AG08395 (cell line): ENCODE measurements around the gene PRR3.
A peak's percentile ranks its signal among the peaks of the same experiment; 100 is the strongest.

Source experiments
- DNase-seq: peaks from one replicate; pipeline ENCODE4 v3.0.0; 2012; ENCODE audit warnings: mixed read lengths, low spot score

Gene PRR3

DNA sequence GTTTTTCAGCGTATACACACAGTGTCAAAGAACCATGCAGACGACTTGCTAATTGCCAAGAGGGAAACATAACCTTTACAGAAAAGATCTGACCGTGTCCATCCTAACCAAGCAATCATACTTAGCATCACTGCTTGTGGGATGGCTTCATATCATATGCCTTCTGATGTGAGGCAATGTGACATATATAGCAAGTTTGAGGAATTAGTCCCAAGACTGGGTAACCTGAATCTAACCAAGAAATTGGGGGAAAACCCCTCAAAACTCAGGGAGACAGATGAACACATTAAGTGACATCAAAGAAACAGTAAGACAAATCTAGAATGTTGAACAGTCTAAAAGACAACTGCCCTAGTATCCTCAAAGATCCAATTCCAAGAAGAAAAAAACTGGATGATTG is 19.2 kb upstream of the PRR3 start:
- DNase-seq = no peak

DNA sequence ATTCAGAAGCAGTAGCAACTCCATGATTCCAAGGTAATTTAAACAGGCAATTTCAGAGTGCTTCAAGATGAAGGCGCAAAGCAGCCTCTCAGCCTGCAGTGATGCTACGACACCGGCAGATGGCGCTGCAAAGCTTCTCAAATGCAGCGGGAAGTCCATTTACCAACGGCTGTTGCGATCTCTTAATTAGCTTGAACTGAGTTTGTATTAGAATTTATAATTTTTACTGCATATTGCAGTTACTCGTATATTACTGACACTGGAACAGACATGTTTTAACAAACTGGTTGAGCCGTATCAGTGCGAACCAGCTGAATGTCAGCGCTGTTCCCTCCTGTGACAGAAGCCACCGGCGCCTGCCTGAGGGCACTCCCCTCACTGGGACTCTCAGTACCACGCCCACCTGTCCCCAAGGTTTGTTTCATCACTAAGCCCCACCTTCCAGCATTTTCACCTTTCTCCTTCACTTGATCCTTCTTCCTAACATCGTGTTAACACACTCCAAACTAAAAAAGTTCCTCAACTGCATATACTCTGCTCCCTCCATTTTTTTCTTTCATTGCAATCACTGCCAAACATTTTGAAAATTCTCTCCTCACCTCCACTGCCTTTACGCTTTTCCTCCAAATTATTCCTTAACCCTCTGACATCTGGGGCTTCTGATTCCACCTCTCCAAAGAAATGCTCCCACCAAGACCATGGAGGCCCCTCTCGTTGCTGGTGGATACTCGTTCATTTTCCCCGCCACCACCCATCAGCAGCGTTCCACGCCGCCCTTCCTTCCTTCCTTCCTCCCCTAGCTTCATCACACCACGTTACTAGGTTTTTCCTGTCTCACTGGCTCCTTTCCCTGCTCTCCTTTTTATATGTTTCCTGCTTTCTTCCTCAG is 15.3 kb upstream of the PRR3 start:
- DNase-seq = peak; percentile 77

DNA sequence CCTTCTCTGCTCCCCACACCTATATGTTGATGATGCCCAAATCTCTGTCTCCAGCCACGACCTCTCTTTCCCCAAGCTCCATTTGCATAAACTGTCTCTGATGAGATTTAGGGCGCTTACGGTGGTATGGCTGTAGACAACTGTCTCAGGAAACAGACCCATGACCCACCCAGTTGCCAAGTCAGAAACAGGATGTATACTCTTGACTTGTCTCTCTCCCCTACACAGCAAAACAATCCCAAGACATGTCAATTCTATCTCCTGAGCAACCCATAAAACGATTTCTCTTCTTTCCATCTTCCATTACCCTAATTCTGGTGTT is 14.7 kb upstream of the PRR3 start:
- no peak for DNase-seq

DNA sequence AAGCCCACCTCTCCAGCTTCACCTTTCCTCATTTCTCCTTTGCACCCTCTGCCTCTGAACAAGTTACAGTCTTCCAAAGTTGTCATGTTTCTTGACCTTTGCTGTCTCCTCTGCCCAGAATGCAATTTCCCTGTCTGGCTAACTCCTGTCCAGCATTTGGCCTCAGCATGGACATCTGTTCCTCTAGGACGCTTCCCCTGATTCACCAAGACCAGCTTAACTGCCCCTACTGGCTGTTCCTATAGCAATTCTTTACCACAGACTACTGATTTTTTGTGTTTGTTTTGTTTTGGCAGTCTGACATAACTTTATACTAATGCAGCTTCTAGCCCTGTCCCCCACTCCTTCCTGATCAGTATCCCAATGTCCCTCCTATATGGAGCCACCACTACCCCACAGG is 14.2 kb upstream of the PRR3 start:
- DNase-seq = no peak

DNA sequence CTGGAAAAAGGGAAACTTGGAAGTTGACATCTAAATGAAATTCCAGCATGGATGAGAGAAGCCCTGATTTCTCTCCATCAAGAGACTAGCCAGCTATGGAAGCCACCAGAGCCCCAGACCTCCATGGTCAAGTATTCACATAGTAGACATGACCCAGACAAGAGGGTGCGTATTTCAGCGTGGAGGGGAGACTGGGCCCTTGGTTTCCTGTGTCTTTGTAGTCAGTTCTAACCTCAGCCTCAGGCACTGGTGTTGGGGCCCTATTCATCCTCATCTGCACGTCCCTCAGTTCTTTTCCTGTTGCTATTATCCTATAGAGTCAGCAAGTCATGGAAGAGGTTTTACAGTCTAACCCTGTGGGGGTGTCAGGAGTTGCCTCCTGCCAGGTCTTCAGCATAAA is 13.3 kb upstream of the PRR3 start:
- no peak for DNase-seq

DNA sequence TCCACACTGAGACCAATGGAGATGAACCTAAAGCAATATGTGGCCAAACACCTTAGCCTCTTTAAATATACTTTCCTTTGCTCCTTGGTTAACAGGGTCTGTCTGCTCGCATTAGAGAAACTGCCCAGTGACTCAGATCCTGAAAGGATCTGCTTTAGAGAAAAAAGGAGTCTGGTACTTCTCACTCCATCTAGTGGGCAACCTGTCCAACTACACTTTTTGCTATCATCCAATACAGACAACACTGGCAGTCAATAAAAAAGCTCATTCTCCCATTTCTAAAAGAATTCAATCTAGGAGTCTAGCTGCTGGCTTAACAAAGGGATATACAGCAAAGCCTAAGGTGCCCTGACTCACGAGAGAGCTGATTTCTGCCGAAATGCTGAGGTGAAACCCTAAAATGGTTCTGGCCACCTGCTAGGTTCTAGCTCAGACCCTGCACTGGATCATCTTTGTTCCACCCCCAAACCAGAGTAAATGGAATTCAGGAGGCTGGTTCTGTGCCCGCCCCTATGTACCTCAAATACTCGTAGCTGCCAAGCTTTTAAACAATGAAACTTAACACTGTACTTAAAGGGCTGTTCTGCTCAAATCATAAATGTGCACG is 12.3 kb upstream of the PRR3 start:
- peak; percentile 80 for DNase-seq

DNA sequence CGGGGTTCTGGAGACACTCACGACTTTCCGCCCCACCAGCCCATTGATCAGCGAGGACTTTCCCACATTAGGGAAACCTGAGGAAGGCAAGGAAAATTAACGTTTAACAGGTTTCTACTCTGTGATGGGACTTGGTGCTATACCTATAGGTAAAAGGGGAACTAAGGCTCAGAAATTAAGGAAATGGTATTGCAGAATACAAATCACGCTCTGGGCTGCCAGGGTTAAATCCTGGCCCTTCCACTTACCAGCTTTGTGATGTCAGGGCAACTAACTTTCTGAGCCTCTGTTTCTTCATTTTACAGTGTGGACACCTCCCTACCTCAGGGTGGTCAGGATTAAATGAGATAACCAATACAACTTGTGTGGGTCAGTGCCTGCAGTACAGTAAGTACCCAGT is 9.6 kb upstream of the PRR3 start:
- no peak for DNase-seq

DNA sequence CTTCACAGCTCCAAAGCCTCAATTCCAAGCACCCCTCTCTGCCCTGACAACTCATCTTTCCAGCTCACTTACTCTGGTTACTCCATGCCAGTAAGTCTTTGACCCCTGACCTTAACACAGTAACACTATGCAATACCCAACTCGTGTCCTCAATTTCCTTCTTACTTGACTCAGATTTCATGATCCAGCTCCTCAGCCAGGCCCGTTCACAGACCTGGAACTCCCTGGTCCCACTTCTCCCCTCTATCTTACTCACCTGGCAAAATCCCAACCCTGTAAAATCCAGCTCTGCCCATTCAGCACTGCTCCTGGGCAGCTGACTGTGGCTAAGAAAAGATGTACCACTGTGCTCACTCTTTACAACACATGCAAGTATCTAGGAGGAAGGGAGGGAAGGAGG is 8.7 kb upstream of the PRR3 start:
- DNase-seq = no peak

DNA sequence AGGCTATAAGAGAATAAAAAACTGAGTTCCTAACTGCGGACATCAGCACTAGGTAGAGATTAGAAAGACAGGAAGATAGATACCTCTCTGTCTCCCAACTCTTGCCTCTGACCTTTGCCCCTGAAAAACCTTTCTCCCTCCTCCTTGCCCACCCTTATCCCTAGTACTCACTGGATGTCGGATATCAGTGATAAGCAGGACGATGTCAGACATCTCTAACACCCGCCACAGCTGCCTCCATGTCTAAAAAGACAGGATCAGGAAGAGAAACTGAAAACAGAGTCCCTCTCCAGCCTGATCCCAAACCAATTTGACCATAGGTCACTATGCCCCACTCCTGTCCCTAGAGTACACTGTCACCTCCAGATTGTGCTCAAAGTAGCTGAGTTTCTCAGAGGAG is 2.7 kb upstream of the PRR3 start:
- DNase-seq = no peak

DNA sequence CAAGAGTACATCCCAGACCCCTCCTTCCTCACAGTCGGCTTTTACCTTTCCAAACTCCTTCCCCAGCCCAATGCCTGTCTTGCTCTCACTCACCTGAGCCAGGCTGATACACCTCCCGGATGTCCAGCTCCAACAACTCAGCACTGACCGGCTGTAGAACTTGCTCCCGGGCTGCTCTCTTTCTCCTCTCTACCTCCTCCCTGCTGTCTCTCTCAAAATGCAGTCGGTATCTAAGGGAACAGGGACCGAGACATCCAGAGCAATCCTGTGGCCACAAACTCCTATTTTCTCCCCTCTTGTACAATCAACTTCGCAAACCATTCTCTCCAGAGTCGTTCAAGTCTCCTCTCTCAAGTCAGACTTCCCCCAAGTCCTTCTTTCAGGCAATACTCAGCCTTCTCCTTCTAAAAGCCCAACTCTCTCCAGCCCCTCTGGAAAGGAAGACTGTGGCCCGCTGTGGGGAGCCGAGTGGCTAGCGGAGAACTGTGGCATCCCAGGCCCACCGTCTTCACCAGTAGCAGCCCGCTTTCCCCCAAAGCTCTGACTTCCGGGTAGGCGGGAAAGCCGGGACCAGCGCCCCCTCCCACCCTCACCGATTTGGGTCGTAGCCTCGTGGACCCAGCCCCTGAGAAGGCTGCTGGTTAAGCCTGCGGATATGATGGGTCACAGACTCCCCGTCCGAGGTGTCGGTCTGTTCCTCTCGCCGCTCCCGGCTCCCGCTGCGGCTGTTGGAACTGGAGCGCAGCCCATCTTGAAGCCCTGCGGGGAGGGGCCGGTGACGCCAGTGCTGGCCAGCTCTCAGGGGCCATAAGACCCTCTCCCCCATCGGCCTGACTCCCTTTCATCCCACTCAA is 1.9 kb upstream of the PRR3 start:
- DNase-seq = peak; percentile 26

DNA sequence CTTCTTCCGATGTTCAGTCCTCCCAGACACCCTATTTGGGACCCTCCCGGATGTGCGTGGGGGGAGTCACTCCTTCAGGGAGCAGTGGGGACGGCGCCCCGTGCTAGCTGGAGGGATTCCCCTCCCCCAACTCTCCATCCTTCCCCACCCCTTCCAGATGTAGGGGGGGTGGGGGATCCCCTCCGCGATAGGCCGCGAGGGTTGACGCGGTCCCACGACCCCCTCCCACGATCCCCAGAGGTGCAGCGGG is 1.4 kb upstream of the PRR3 start:
- DNase-seq = no peak

DNA sequence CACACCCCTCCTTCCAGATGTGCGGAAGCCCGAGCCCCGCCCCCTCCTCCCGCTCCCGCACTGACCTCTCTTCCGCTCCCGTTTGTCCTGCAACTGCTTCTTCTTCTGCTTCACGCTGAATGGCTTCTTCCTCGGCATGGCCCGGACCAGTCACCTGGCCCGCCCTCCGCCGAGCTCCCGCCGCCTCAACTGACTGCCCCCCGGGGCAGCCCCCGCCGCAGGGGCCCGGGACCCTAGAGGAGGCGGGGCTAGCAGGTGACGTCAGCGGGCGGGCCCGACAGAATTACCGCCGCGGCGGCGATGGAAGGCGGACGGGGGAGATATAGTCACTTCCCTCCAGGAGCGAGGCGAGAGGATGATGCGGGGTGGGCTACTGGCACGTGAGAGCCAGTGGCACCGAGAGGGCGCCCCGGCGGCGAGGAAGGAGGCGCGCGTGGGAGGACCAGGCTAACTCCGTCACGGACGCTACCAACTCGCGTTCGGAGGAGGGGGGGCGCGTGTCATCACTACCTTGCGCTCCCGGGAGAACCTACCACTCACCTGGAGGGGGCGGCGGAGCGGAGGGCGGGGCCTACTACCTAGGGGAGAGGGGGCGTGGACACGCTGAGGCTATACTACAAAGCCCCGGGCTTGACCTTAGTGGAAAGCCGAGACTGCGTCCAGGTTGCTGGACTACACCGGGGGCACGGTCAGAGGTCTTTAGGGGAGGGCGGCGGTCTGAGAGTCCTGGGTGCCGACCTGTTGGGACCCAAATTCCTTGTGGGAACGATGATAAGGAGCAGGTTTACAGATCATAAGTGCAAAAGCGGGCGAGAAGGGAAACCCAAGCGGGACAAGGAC is 809 bp upstream of the PRR3 start, which contains the start of gene GNL1:
TSS of gene GNL1 (minus strand) at position 424 of the 840 bp plus-strand sequence. CDS start at position 138, 286 bp downstream.
- DNase-seq = peak; percentile 87

DNA sequence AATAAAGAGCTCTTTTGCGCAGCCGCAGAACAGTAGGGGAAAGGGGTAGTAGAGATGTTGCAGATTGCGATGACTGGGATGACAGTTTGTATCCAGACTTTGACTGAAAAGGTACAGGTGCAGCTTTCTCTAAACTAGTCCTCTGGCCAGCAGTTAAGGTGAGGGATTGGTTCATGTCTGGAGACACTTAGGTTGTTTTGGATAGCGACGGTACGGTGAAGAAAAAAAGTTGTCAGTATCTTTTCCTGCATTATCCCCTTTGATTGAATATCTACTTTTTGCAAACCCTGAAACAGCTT is 537 bp downstream of the PRR3 start:
- DNase-seq = peak; percentile 50

DNA sequence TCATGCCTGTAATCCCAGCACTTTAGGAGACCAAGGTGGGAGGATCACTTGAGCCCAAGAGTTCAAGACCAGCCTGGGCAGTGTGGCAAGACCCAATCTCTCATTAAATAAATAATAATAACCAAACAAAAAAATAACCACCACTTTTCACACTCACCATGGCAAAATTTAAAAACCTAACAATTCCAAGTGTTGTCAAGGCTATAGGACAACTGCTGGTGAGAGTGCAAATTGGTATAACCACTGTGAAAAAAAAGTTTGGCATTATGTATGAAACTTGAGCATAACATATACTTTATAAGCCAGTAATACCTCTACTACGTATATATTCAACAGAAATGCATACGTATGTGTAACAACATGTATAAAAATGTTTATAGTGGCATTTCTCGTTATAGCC is 3.8 kb downstream of the PRR3 start:
- DNase-seq = no peak

DNA sequence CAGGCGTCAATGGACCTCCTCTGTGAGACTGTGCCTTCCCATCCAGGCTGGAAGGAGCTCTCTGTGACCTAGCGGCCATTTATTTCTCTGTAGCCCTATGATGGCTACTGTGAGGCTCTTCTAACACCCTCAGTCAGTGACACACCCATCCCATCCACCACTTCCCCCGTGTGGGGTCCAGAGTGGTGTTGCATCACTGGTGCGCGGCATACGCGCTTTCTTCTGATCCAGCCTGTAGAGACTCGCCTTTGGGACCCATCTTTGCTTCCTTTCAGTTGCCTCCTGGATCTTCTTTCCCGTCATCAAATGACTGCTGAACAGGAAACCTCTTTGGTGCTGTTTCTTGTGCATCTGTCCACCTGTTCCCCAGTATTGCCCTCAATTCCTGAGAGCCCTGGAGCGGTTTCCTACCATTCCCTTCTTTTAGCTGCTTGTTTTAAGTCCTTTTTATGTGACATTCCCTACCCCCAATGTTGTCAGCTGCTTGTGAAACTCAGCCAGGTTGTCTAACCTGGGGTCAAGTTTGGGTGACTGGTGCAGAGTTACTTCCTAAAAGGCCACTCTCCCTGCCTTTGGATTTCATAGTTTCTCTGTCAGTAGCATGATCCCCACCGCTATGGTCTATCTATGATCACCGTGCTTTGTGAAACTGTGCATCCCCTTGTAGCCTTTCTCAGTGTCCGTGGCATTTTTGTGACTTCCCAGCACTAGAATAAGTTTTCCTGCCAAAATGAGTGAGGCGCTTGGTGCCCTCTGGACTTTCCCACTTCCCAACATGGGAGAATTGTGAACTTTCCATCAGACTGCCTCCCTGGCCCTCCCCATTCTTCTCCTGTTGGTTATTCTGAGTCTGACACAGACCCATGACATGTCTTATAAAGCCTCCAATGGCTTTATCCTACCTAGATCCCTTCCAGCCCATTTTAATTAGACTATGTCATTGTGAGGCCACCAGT is 5.7 kb downstream of the PRR3 start:
- no peak for DNase-seq

DNA sequence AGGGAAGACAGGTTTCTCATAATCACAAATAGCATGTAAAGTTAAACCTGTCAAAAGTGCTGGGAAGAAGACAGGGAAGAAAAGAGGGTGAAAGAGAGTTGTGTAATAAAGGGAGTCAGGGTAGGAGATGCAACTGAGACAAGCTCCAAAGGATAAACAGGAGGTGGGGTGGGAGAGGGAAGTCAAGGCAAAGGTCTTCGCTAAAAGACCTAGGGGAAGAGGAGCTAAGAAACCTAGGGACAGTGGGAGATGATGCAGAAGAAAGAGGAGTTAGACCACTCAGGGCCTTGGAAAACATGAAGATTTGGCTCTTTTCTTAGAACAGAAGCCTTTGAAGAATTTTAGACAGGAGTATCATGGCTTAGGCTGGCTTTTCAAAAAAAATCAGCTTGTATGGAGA is 7.0 kb downstream of the PRR3 start:
- DNase-seq = no peak

DNA sequence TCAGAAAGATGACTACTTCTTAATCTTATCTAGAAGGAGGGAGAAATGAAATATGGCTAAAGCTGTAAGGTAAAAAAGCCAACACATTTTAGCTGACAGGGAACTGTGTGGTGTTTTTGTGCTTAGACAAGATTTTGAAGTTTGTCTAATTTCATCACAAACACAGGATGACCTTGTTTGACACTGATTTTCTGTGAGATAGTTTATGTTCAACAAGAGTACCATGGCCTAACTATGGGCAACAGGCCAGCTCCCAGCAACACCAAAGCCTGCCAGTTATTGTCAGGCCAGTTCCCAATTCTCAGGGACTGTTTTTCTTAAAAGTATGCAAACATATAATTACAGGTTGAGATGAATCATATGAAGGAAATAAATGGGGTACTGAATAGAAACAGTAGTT is 8.7 kb downstream of the PRR3 start:
- no peak for DNase-seq

DNA sequence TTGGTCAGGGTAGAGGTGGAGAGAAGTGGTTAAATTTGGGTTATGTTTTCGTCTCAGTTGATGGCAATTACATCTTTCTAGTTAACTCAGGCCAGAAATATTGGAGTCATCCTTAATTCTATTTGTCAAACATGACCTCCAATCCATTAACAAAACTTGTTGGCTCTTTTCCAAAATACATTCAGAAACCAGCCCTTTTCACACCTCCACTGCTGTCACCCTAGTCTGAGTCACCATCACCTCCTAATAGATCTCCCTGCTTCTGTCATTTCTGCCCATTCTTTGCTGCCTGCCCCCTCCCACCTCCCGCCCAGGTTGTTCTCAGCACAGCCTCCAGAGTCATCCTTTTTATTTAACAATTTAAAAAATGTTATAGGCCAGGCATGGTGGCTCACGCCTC is 11.2 kb downstream of the PRR3 start:
- DNase-seq = no peak

DNA sequence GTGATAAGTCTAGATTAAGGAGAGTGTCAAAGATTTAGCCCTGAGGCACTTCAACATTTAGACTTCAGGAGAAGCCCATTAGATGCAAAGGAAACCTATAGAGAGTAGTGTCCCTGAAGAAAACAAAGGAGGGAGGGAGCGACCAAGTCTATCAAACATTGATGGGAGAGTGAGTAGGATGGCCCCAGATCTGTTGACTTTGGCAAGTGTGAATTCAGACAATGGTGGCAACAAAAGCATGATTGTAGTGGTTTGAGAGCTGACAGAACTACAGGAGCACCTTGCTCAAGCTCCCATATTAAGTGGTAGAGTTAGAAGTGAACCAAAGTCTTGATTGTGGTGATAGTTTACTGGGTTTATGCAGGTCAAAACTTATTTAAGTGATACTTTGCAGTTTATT is 13.2 kb downstream of the PRR3 start:
- DNase-seq = no peak

DNA sequence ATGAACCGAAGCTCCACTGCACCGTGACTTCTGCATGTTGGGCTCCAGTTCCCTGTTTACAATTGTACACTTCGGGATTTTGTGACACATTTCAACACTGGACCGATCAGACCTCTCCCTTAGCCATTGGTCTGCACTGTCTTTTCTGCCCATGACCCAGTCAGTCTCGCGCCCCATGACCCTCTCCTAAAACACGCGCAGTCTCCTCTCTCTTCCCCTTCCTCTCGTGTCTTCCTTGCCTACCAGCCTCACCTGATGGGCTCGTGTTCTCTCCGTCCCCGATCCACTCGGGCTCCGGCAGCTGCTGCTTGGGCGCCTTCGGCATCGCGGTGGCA is 13.6 kb downstream of the PRR3 start:
- peak; percentile 22 for DNase-seq

DNA sequence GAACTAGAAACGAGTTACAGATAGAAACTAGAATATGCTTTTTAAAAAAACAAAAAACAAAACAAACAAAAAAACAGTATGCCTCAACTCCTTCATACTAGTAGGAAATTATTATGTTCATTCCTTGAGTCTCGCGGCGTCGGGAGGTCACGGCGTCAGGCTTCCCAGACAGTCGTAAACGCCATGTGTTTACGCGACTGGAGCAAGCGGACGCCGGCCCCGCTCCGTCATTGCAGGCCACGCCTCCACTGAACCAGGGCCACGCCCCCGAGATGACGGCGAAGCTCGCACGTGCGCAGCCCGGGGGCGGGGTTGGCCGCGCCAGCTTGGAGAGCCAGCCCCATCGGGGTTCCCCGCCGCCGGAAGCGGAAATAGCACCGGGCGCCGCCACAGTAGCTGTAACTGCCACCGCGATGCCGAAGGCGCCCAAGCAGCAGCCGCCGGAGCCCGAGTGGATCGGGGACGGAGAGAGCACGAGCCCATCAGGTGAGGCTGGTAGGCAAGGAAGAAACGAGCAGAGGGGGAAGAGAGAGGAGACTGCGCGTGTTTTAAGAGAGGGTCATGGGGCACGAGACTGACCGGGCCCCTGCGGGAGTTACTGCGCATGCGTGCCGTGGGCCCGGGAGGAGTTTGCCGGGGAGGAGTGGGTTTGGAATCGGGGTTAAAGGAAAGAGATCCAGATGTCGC is 14.1 kb downstream of the PRR3 start, which contains the start of gene ABCF1:
TSS of gene ABCF1 (plus strand) at position 368 of the 687 bp plus-strand sequence. CDS start at position 414, 46 bp downstream.
- DNase-seq = peak; percentile 100
